GM12872 (cell line): ENCODE data around the gene CADPS.

Source experiments
- TF ChIP-seq, protein P1 (sequence below): IDR thresholded peaks from 3 replicates; pipeline ENCODE4 v1.5.1; 2011; ENCODE audit warnings: low read depth, mild to moderate bottlenecking, low read length, moderate library complexity; ENCODE audit not compliant: insufficient read depth

The CADPS gene

DNA sequence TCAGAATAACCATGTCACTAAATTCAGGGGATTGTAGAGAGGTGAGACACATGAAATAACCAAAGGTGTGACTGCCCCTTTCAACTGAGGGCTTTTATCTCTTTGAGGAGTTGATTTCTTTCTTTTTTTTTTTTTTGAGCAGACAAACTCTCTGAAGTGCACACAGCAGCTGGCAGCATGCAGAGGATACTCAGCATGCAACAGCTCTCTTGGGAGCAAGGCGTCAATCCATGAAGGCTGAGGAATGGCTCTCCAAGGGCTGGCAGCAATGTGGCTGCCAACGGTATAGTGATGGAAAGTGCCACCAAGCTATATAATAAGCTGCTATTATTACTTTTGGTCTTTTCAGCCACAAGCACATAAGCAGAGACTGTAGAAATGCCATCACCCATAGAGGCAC lies 275.2 kb downstream of the CADPS start:
- TF ChIP-seq, protein P1, sequence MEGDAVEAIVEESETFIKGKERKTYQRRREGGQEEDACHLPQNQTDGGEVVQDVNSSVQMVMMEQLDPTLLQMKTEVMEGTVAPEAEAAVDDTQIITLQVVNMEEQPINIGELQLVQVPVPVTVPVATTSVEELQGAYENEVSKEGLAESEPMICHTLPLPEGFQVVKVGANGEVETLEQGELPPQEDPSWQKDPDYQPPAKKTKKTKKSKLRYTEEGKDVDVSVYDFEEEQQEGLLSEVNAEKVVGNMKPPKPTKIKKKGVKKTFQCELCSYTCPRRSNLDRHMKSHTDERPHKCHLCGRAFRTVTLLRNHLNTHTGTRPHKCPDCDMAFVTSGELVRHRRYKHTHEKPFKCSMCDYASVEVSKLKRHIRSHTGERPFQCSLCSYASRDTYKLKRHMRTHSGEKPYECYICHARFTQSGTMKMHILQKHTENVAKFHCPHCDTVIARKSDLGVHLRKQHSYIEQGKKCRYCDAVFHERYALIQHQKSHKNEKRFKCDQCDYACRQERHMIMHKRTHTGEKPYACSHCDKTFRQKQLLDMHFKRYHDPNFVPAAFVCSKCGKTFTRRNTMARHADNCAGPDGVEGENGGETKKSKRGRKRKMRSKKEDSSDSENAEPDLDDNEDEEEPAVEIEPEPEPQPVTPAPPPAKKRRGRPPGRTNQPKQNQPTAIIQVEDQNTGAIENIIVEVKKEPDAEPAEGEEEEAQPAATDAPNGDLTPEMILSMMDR, result no peak

DNA sequence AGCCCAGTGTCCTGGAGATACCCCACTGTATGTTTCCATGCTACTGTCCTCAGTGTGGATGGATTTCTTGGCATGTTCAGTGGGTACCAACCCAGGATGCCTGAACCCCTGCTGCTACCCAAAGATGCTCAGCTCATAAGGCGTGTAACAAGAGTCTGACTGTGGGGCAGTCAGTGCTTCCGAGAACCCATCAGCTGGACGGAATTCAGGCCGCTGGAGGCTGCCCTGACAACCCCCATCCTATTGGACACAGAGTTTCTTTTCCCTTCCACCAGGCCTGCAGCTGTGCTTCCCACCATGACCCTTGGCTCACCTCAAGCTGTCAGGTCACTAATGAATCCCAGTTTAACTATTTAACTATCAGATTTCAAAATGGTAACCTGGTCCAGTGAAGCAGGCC lies 277.7 kb downstream of the CADPS start:
- TF ChIP-seq, protein P1, result no peak

DNA sequence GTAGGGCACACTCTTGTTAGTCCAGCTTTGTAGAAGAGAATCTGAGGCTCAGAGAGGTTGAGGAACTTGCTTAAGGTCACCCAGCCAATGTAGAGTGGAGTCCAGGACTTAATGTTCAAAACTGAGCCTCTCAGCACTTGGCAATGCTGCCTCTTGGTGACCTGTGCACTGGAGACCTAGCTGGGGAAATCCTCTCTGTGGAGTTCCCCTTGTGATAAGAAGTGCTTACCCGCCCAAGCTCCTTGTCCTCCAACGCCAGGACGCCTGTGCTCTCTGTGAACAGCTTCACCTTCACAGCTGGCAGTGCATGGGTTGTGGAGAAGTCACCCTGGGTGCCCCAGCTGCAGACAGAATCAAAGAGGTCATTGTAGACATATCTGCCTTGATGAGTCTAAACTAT lies 282.8 kb downstream of the CADPS start:
- TF ChIP-seq, protein P1, result no peak

DNA sequence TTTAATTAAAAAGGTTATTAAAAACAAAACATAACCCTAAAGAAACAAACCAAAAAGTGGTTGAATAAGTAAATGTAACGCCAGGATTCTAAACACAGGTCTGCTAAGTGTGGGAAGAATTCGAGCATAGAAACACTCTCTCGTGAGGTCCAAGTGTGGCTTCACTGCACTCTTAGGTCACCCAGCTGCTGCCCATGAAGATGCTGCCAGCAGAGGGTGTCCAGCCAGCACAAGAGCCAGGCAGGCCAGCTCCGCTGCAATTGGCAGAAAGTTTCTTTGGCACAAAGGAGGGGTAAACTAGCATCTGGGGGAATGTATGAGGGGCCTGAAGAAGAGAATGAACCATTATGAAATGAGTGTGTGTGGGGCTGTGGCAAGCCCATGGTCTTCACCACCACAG lies 286.1 kb downstream of the CADPS start:
- TF ChIP-seq, protein P1, result no peak

DNA sequence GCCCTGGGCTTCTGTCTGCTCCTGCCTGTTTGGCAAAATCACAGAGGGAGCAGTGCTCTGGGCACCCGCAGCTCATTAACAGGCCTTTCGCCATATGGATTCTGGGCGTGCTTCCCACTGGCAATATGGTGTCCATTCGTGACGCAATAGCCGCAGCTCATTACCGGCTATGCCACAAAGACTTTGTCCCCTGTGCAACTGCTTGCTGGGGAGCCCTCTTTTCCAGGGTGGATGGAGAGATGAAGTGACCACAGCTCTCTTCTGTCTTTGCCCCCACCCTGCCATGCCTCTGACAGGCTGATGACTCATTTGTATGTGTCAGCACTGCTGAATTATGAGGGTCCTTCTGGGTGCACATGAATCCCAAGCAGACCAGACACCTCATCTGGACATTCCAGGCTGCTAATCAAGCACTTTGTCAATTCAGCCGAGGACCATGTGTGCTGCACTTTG lies 287.6 kb downstream of the CADPS start:
- TF ChIP-seq, protein P1, result no peak

DNA sequence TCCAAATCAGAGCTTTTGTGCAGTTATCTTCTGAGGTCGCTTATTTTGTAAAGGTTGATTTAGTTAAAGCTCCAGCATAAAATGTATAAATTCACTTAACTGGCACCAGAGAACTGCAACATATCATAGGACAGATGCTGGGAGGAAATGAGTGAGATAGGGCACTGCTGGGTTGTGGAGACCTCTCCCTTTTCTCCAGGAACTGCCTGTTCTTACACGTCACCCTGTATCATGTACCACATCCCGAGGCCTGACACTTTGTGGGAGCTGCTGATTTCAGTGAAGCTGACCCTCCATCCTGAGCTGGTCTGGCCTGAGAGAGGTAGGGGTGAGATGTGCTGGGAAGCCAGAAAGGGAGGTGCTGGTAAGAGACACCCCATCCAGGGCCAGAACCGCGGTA lies 288.0 kb downstream of the CADPS start:
- TF ChIP-seq, protein P1, result no peak

DNA sequence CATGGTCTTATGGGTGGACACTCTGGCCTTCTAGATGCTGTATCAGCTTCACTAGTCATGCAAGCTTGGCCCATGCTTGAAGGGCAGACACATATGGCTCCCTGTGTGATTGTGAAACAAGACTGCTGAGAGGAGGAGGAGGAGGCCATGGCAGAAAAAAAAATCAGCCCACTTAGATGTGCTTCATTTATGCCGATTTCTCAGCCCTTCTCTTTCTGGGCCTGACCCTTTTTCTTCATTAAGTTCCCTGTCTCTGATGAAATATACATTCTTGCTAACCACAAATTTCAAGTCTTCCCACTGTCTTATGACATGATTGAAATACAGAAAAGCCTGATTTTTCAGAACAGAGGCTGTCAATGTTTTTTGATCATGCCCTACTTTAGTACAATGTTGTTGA lies 288.9 kb downstream of the CADPS start:
- TF ChIP-seq, protein P1, result no peak

DNA sequence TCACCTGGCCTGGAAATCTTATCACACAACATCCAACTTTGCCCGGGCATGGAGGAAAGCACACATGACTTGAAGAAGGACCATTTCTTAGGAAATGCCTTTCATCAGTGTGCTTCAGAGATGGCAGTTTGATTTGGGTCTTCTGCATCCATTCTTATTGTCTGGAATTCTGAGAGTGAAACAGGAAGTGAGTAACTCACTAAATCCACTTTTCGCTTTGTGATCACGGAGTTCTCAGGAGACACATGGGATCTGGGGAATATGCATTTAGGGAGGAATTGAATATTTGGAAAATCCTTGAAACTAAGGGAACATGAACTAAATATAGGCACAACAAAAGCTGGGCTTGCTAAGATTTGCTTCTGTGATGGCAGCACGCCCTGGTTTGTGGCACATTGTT lies 289.4 kb downstream of the CADPS start:
- TF ChIP-seq, protein P1, result no peak
